Measurements from ENCODE around the gene CCDC150.

GRCh38 chr2:196591621-196592022, 47.9 kb upstream of the CCDC150 start:
- no peak for TF ChIP-seq EZH2phosphoT487 (conservative IDR thresholded peaks at IDR 0.05; ENCODE audit: low read length)
- TF ChIP-seq, protein P1, sequence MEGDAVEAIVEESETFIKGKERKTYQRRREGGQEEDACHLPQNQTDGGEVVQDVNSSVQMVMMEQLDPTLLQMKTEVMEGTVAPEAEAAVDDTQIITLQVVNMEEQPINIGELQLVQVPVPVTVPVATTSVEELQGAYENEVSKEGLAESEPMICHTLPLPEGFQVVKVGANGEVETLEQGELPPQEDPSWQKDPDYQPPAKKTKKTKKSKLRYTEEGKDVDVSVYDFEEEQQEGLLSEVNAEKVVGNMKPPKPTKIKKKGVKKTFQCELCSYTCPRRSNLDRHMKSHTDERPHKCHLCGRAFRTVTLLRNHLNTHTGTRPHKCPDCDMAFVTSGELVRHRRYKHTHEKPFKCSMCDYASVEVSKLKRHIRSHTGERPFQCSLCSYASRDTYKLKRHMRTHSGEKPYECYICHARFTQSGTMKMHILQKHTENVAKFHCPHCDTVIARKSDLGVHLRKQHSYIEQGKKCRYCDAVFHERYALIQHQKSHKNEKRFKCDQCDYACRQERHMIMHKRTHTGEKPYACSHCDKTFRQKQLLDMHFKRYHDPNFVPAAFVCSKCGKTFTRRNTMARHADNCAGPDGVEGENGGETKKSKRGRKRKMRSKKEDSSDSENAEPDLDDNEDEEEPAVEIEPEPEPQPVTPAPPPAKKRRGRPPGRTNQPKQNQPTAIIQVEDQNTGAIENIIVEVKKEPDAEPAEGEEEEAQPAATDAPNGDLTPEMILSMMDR (IDR thresholded peaks at IDR 0.05; ENCODE audit: insufficient read depth, low read length, poor library complexity, severe bottlenecking) = no peak
